K562 (cell line): ENCODE data around the gene KCNN4. TPM values are rescaled to one million over a fixed set of nuclear protein-coding genes. Genes with fewer than 3 reads are reported as not detected.

Experiments
- EHMT2 ChIP-seq: fragments of 450-650 bp; IDR thresholded peaks from 2 replicates; pipeline ENCODE4 v1.6.1; 2018; ENCODE audit warnings: antibody characterized with exemption
- GATA2 ChIP-seq: sonication (generic); formaldehyde crosslinking; IDR thresholded peaks from 2 replicates; pipeline ENCODE4 v1.4.0; 2020; ENCODE audit warnings: mild to moderate bottlenecking, missing genetic modification reagents
- HEY1 ChIP-seq: fragments of 250-450 bp; sonication (Bioruptor Pico); IDR thresholded peaks from 2 replicates; pipeline ENCODE4 v1.5.0; 2020; ENCODE audit warnings: mild to moderate bottlenecking, moderate library complexity, borderline replicate concordance
- HNRNPH1 ChIP-seq: fragments of 200-400 bp; formaldehyde crosslinking; optimal IDR thresholded peaks from 2 replicates; pipeline ENCODE3; 2017; ENCODE audit warnings: low read depth, mild to moderate bottlenecking, low read length, moderate library complexity
- L3MBTL2 ChIP-seq: fragments of 450-650 bp; IDR thresholded peaks from 2 replicates; pipeline ENCODE4 v1.6.1; 2016; ENCODE audit warnings: mild to moderate bottlenecking, moderate library complexity
- RNF2 ChIP-seq: sonication (generic); IDR thresholded peaks from 2 replicates; pipeline ENCODE4 v1.6.1; 2016
- SIN3B ChIP-seq: fragments of 450-650 bp; IDR thresholded peaks from 2 replicates; pipeline ENCODE4 v1.6.1; 2017; ENCODE audit warnings: low read depth, mild to moderate bottlenecking, moderate library complexity
- TAF15 ChIP-seq: fragments of 200-400 bp; formaldehyde crosslinking; IDR thresholded peaks from 2 replicates; pipeline ENCODE4 v1.6.1; 2017; ENCODE audit warnings: mild to moderate bottlenecking, low read depth, low read length, moderate library complexity
- TCF7 ChIP-seq: sonication (generic); IDR thresholded peaks from 2 replicates; pipeline ENCODE4 v1.6.1; 2016; ENCODE audit warnings: antibody characterized with exemption, borderline replicate concordance
- TOE1 ChIP-seq, 2 experiments: fragments of 450-650 bp in 1 of 2; sonication (generic) in 1 of 2; formaldehyde crosslinking in 1 of 2; IDR thresholded peaks; 2 replicates each; pipeline versions ENCODE4 v1.7.1 to v1.8.0; 2016 to 2022; ENCODE audit warnings: borderline replicate concordance in 2 of 2, mild to moderate bottlenecking in 2 of 2, antibody characterized with exemption in 1 of 2, inconsistent platforms in 1 of 2, low read depth in 1 of 2, missing genetic modification reagents in 1 of 2, moderate library complexity in 1 of 2
- XRCC4 ChIP-seq: IDR thresholded peaks from one replicate; pipeline ENCODE4 v1.6.1; 2011; ENCODE audit not compliant: insufficient read depth, insufficient read length; ENCODE audit errors: extremely low read depth
- YBX1 ChIP-seq: fragments of 450-650 bp; IDR thresholded peaks from 2 replicates; pipeline ENCODE4 v1.7.1; 2016; ENCODE audit warnings: mild to moderate bottlenecking
- ZNF764 ChIP-seq: fragments of 250-450 bp; sonication (Bioruptor Pico); IDR thresholded peaks from 2 replicates; pipeline ENCODE4 v1.4.0; 2020; ENCODE audit warnings: low read depth, mild to moderate bottlenecking, moderate library complexity
- polyA plus RNA-seq, 8 experiments: library from polyadenylated mRNA; depleted of rRNA in 4 of 8; stranded (reverse) in 5 of 8; unstranded in 3 of 8; fragments of >200 nt; fragmentation: Nextera tagmentation in 2 of 8; fragmentation: Illumina TruSeq in 1 of 8; extraction: Ambion mirVana in 2 of 8; extraction: Trizol in 1 of 8; gene quantifications; 2 replicates each; pipeline versions ENCODE4 v1.2.1 to v1.2.3, GENCODE V29; 2011 to 2014; ENCODE audit warnings: inconsistent platforms in 1 of 8, missing spikeins in 1 of 8
- total RNA-seq, 7 experiments: library from RNA; depleted of rRNA in 6 of 7; stranded (reverse); fragments of >200 nt in 6 of 7; fragmentation: Illumina TruSeq in 2 of 7; extraction: Trizol in 2 of 7; gene quantifications; 2 replicates each; pipeline versions ENCODE4 v1.2.1 to v1.2.3, GENCODE V29; 2011 to 2021; ENCODE audit warnings: low replicate concordance in 1 of 7
- TF ChIP-seq, protein P1 (sequence below): fragments of 250-450 bp; sonication (Bioruptor Pico); IDR thresholded peaks from 2 replicates; pipeline ENCODE4 v1.4.0; 2020; ENCODE audit warnings: mild to moderate bottlenecking, moderate library complexity
- TF ChIP-seq, protein P2 (sequence below): fragments of 450-650 bp; conservative IDR thresholded peaks from 2 replicates; pipeline ENCODE4 v1.6.1; 2016; ENCODE audit warnings: missing genetic modification characterization, low read depth, mild to moderate bottlenecking, control low read depth, missing compliant biosample characterization
- TF ChIP-seq, protein P3 (sequence below): sonication (generic); formaldehyde crosslinking; IDR thresholded peaks from 2 replicates; pipeline ENCODE4 v1.8.1; 2023; ENCODE audit warnings: mild to moderate bottlenecking, missing genetic modification reagents
- TF ChIP-seq, protein P4 (sequence below): IDR thresholded peaks from 2 replicates; pipeline ENCODE4 v1.6.1; 2012; ENCODE audit warnings: low read depth, low read length, improper control_type of control experiment, borderline replicate concordance
- TF ChIP-seq, protein P5 (sequence below): fragments of 250-450 bp; sonication (Bioruptor Pico); IDR thresholded peaks from 2 replicates; pipeline ENCODE4 v1.8.0; 2022; ENCODE audit warnings: moderate library complexity, mild to moderate bottlenecking, inconsistent platforms

The KCNN4 gene
- total and polyA plus RNA-seq, 9 of the 15 experiments (the other 6 are each of a cell fraction or from before 2014, with no cell fraction given), result 0.53 to 37.7 (median 25.9) TPM

DNA sequence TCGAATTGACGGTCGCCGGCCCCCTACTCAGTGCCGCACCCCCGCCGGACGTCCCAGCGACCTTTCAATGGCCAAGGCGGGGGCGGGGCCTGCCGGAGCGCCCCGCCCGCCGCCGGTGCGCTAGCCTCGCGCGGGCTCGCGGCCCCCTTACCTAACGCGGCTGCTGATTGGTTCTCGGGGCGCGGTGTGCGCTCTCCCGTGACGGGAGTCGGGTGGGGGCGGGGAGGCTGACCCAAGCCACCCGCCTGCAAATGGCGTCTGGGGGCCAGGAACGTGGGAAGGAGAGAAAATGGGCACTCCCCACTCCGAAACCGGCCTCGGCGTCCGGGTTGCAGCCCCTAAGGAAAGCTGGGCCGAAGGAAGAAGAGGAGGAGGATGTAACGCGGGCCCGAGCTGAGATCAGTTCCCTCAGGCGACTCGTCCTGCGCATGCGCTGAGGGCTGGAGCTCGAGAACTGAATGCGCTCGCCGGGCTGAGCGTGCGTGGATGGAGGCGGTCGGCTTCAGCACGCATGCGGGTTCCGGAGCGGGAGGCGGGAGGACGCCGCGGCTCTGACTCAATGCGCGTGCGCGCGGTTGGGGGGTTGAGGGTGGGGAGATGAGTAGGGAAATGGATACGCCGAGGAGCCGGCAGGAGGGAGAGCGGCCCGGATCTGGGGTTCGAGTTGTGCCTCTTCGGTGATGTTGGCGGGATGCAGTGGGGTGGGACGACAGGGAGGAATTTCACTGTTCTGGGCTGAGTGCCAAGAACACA, 26.1 kb downstream of the KCNN4 start, which contains the start of gene SMG9 (continued):
- TF ChIP-seq, protein P1, sequence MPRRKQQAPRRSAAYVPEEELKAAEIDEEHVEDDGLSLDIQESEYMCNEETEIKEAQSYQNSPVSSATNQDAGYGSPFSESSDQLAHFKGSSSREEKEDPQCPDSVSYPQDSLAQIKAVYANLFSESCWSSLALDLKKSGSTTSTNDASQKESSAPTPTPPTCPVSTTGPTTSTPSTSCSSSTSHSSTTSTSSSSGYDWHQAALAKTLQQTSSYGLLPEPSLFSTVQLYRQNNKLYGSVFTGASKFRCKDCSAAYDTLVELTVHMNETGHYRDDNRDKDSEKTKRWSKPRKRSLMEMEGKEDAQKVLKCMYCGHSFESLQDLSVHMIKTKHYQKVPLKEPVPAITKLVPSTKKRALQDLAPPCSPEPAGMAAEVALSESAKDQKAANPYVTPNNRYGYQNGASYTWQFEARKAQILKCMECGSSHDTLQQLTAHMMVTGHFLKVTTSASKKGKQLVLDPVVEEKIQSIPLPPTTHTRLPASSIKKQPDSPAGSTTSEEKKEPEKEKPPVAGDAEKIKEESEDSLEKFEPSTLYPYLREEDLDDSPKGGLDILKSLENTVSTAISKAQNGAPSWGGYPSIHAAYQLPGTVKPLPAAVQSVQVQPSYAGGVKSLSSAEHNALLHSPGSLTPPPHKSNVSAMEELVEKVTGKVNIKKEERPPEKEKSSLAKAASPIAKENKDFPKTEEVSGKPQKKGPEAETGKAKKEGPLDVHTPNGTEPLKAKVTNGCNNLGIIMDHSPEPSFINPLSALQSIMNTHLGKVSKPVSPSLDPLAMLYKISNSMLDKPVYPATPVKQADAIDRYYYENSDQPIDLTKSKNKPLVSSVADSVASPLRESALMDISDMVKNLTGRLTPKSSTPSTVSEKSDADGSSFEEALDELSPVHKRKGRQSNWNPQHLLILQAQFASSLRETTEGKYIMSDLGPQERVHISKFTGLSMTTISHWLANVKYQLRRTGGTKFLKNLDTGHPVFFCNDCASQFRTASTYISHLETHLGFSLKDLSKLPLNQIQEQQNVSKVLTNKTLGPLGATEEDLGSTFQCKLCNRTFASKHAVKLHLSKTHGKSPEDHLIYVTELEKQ (CRISPR knock-in tag), result no peak
- TF ChIP-seq XRCC4 (no peak), TAF15 (no peak), L3MBTL2 (peak; percentile 52), ZNF764 (no peak), YBX1 (no peak), GATA2 (CRISPR knock-in tag) (no peak), RNF2 (peak; percentile 75; the same call in 1 of the 2 replicates), TOE1 (IDR thresholded peaks at IDR 0.05; ENCODE audit: borderline replicate concordance) (peak; percentile 16; the same call in 1 of the 2 replicates), TOE1 (CRISPR knock-in tag; IDR thresholded peaks at IDR 0.05; ENCODE audit: borderline replicate concordance, low read depth) (no peak), HNRNPH1 (no peak), TCF7 (no peak), SIN3B (peak; percentile 49; the same call in 1 of the 2 replicates), HEY1 (no peak), EHMT2 (no peak)
- TF ChIP-seq, protein P2, sequence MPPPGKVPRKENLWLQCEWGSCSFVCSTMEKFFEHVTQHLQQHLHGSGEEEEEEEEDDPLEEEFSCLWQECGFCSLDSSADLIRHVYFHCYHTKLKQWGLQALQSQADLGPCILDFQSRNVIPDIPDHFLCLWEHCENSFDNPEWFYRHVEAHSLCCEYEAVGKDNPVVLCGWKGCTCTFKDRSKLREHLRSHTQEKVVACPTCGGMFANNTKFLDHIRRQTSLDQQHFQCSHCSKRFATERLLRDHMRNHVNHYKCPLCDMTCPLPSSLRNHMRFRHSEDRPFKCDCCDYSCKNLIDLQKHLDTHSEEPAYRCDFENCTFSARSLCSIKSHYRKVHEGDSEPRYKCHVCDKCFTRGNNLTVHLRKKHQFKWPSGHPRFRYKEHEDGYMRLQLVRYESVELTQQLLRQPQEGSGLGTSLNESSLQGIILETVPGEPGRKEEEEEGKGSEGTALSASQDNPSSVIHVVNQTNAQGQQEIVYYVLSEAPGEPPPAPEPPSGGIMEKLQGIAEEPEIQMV (tag), result no peak
- TF ChIP-seq, protein P3, sequence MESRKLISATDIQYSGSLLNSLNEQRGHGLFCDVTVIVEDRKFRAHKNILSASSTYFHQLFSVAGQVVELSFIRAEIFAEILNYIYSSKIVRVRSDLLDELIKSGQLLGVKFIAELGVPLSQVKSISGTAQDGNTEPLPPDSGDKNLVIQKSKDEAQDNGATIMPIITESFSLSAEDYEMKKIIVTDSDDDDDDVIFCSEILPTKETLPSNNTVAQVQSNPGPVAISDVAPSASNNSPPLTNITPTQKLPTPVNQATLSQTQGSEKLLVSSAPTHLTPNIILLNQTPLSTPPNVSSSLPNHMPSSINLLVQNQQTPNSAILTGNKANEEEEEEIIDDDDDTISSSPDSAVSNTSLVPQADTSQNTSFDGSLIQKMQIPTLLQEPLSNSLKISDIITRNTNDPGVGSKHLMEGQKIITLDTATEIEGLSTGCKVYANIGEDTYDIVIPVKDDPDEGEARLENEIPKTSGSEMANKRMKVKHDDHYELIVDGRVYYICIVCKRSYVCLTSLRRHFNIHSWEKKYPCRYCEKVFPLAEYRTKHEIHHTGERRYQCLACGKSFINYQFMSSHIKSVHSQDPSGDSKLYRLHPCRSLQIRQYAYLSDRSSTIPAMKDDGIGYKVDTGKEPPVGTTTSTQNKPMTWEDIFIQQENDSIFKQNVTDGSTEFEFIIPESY (CRISPR knock-in tag), result peak; percentile 66
- TF ChIP-seq, protein P4, sequence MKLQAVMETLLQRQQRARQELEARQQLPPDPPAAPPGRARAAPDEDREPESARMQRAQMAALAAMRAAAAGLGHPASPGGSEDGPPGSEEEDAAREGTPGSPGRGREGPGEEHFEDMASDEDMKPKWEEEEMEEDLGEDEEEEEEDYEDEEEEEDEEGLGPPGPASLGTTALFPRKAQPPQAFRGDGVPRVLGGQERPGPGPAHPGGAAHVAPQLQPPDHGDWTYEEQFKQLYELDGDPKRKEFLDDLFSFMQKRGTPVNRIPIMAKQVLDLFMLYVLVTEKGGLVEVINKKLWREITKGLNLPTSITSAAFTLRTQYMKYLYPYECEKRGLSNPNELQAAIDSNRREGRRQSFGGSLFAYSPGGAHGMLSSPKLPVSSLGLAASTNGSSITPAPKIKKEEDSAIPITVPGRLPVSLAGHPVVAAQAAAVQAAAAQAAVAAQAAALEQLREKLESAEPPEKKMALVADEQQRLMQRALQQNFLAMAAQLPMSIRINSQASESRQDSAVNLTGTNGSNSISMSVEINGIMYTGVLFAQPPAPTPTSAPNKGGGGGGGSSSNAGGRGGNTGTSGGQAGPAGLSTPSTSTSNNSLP, result no peak
- TF ChIP-seq, protein P5, sequence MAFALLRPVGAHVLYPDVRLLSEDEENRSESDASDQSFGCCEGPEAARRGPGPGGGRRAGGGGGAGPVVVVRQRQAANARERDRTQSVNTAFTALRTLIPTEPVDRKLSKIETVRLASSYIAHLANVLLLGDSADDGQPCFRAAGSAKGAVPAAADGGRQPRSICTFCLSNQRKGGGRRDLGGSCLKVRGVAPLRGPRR (CRISPR knock-in tag), result no peak
